HFFc6 (cell line): ENCODE data around the gene FAM98C. TPM values are rescaled to one million over a fixed set of nuclear protein-coding genes. Genes with fewer than 3 reads are reported as not detected.
"Not testable (repeated sequence)": the region's sequence is repeated elsewhere in the genome, so short reads cannot be mapped to it uniquely, and the experiment has no call there.

Source experiments
- DNase-seq: peaks from one replicate; pipeline ENCODE4 v3.0.0-alpha.2; 2018
- H3K27ac Mint-ChIP-seq: 2 replicates; pipeline ENCODE4 v1.8.0; 2020; ENCODE audit warnings: mild to moderate bottlenecking, mixed read lengths
- H3K27me3 Mint-ChIP-seq: 2 replicates; pipeline ENCODE4 v1.8.0; 2021; ENCODE audit warnings: mild to moderate bottlenecking, moderate library complexity, mixed read lengths; ENCODE audit not compliant: insufficient read depth
- H3K36me3 Mint-ChIP-seq: 2 replicates; pipeline ENCODE4 v1.8.0; 2021; ENCODE audit warnings: low read depth, mixed read lengths
- H3K4me1 Mint-ChIP-seq: 2 replicates; pipeline ENCODE4 v1.8.0; 2020; ENCODE audit warnings: low read depth, mixed read lengths
- H3K4me3 Mint-ChIP-seq: 2 replicates; pipeline ENCODE4 v1.8.0; 2020; ENCODE audit warnings: mild to moderate bottlenecking, moderate library complexity, mixed read lengths
- H3K9me3 Mint-ChIP-seq: 2 replicates; pipeline ENCODE4 v1.8.0; 2020; ENCODE audit warnings: mild to moderate bottlenecking, mixed read lengths
- CTCF ChIP-seq: fragments of 200-600 bp; sonication (generic); IDR thresholded peaks from 2 replicates; pipeline ENCODE4 v1.5.0; 2021; ENCODE audit warnings: antibody characterized with exemption, mild to moderate bottlenecking
- total RNA-seq, 6 experiments: library from RNA; stranded (reverse); fragmentation: NEBNext Ultra II Directional; extraction: Animal tissue kit (Norgen Biotek cat#: 25700); gene quantifications; 2 replicates in 1 of 6; 3 replicates in 5 of 6; pipeline ENCODE4 v1.2.3, GENCODE V29; 2021

Gene FAM98C
- total RNA-seq, 6 experiments from 2014 or later, result 12.5 to 16.9 (median 15.6) TPM

- Mint-ChIP-seq H3K4me1 (peaks cover 22% of the 10 kb centered on the region), H3K27me3 (peaks cover 2% of the 10 kb centered on the region), H3K9me3 (no peaks in the 10 kb centered on the region)
These were observed 298 bp upstream of the FAM98C start for GRCh38 chr19:38402623-38402966.

GRCh38 chr19:38404858-38405257 is 2.0 kb downstream of the FAM98C start:
- Mint-ChIP-seq H3K4me3 (peak overlapping the region; percentile 93; the same call in 1 of the 2 replicates), H3K27me3 (peaks cover 2% of the 10 kb centered on the region), H3K27ac (no peak overlapping the region), H3K9me3 (no peaks in the 10 kb centered on the region), H3K36me3 (no peaks in the 10 kb centered on the region), H3K4me1 (peaks cover 15% of the 10 kb centered on the region)
- no peak for DNase-seq
- no peak for TF ChIP-seq CTCF

More at GRCh38 chr19:38402623-38402966, 298 bp upstream of the FAM98C start:
- H3K36me3 Mint-ChIP-seq, result no peaks in the 10 kb centered on the region
- DNase-seq, result no peak
- peak overlapping the region; percentile 78 for H3K27ac Mint-ChIP-seq
- TF ChIP-seq CTCF, result no peak
- H3K4me3 Mint-ChIP-seq, result peak overlapping the region; percentile 93

GRCh38 chr19:38405276-38405675 is 2.4 kb downstream of the FAM98C start:
- Mint-ChIP-seq H3K4me3 (no peak overlapping the region), H3K27ac (no peak overlapping the region), H3K36me3 (no peaks in the 10 kb centered on the region), H3K4me1 (peaks cover 11% of the 10 kb centered on the region), H3K9me3 (no peaks in the 10 kb centered on the region), H3K27me3 (peaks cover 2% of the 10 kb centered on the region)
- no peak for DNase-seq
- TF ChIP-seq CTCF, result no peak

GRCh38 chr19:38409631-38410133 is 6.8 kb downstream of the FAM98C start:
- Mint-ChIP-seq H3K9me3 (no peaks in the 10 kb centered on the region), H3K4me3 (no peak overlapping the region), H3K27ac (no peak overlapping the region), H3K36me3 (no peaks in the 10 kb centered on the region), H3K27me3 (no peaks in the 10 kb centered on the region; the same call in 1 of the 2 replicates), H3K4me1 (peaks cover 6% of the 10 kb centered on the region)
- no peak for TF ChIP-seq CTCF
- DNase-seq, result no peak

- H3K9me3 Mint-ChIP-seq, H3K36me3 Mint-ChIP-seq, H3K4me1 Mint-ChIP-seq, DNase-seq, H3K27ac Mint-ChIP-seq, H3K4me3 Mint-ChIP-seq, H3K27me3 Mint-ChIP-seq: not testable (repeated sequence)
These were observed 7.5 kb downstream of the FAM98C start for GRCh38 chr19:38410407-38410806.

- H3K27ac Mint-ChIP-seq, result no peak overlapping the region
- no peaks in the 10 kb centered on the region for H3K9me3 Mint-ChIP-seq
- H3K27me3 Mint-ChIP-seq, result no peaks in the 10 kb centered on the region; the same call in 1 of the 2 replicates
- H3K4me1 Mint-ChIP-seq, result peaks cover 6% of the 10 kb centered on the region
- no peak for DNase-seq
- no peaks in the 10 kb centered on the region for H3K36me3 Mint-ChIP-seq
- TF ChIP-seq CTCF, result no peak
- no peak overlapping the region for H3K4me3 Mint-ChIP-seq
These were observed 8.3 kb downstream of the FAM98C start for GRCh38 chr19:38411041-38411712.

- H3K27me3 Mint-ChIP-seq, H3K27ac Mint-ChIP-seq, H3K36me3 Mint-ChIP-seq, H3K9me3 Mint-ChIP-seq, DNase-seq, H3K4me1 Mint-ChIP-seq, H3K4me3 Mint-ChIP-seq: not testable (repeated sequence)
These were observed 9.0 kb downstream of the FAM98C start for GRCh38 chr19:38411898-38412297.
